Activated naive CD8-positive, alpha-beta T cell (primary cell): Measurements from ENCODE around the gene EHHADH.
"Not testable (repeated sequence)": the region's sequence is repeated elsewhere in the genome, so short reads cannot be mapped to it uniquely, and the experiment has no call there.

ENCODE experiments used
- H3K27ac Mint-ChIP-seq: one replicate; pipeline ENCODE4 v1.8.0; 2021; ENCODE audit warnings: mixed read lengths
- H3K27me3 Mint-ChIP-seq: one replicate; pipeline ENCODE4 v1.8.0; 2021; ENCODE audit warnings: mixed read lengths
- H3K36me3 Mint-ChIP-seq: one replicate; pipeline ENCODE4 v1.8.0; 2021; ENCODE audit warnings: mixed read lengths
- H3K4me1 Mint-ChIP-seq: one replicate; pipeline ENCODE4 v1.8.0; 2021; ENCODE audit warnings: low read depth, mixed read lengths
- H3K4me3 Mint-ChIP-seq: one replicate; pipeline ENCODE4 v1.8.0; 2021; ENCODE audit warnings: mild to moderate bottlenecking, mixed read lengths
- H3K9me3 Mint-ChIP-seq: one replicate; pipeline ENCODE4 v1.8.0; 2021; ENCODE audit warnings: low read depth, mixed read lengths

The EHHADH gene

DNA sequence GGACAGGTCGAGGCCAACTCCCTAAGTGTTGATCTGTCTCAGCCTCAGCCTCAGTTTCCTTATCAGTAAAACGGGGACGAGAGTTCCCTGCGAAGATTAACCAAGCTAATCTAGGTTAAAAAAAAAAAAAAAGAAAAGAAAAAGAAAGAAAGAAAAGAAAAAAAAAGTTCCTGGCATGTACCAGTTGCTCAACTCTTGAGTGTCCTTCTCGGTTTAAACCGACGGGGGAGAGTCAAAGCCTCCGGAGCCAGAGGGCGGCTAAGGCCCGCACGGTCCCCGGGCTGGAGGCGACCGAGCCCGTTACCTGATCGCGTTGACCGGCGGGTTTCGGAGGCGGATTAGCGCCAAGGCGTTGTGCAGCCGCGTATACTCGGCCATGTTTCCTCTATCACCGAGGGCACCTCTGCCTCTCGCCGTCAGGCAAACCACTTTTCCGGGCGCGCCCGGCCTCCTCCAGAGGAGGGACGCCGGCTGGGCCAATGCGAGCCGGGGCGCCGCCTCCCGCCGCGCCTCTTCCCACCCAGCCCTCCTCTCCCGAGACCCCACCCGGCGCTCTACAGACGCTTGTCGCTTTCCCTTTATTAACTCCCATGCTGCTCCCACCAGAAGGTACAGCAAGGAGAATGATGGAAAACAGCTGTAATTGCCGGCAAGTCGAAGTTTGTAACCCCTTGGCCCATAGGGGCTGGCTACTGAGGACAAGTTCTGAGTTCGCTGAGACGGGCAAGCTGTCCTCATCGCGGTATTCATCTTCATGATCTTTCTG is at the start of gene EHHADH:
Gene EHHADH (minus strand): TSS at position 405 of the 766 bp plus-strand sequence. CDS start 27 bp downstream, at position 378.
- Mint-ChIP-seq H3K27ac (peak within 1 kb of the TSS; percentile 50), H3K9me3 (peaks cover 8% of the 10 kb centered on the region), H3K4me3 (peak within 1 kb of the TSS; percentile 88), H3K4me1 (peaks cover 6% of the 10 kb centered on the region), H3K27me3 (no peaks in the 10 kb centered on the region), H3K36me3 (peaks cover 6% of the 10 kb centered on the region)

DNA sequence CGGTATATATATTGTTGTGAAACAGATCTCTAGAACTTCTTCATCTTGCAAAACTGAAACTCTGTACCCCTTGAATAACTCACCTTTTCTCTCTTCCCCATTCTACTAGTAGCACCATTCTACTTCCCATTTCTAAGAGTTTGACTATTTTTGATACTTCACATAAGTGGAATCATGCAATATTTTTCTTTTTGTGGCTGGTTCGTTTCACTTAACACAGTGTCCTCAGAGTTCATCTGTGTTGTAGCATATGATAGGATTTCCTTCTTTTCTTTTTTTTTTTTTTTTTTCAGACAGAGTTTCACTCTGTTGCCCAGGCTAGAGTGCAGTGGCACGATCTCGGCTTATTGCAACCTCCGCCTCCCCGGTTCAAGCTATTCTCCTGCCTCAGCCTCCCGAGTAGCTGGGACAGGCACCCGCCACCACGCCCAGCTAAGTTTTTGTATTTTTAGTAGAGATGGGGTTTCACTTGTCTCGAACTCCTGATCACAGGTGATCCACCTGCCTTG is 46.1 kb upstream of the EHHADH start:
- not testable (repeated sequence) for H3K4me3 Mint-ChIP-seq, H3K4me1 Mint-ChIP-seq, H3K27me3 Mint-ChIP-seq, H3K9me3 Mint-ChIP-seq, H3K27ac Mint-ChIP-seq, H3K36me3 Mint-ChIP-seq

DNA sequence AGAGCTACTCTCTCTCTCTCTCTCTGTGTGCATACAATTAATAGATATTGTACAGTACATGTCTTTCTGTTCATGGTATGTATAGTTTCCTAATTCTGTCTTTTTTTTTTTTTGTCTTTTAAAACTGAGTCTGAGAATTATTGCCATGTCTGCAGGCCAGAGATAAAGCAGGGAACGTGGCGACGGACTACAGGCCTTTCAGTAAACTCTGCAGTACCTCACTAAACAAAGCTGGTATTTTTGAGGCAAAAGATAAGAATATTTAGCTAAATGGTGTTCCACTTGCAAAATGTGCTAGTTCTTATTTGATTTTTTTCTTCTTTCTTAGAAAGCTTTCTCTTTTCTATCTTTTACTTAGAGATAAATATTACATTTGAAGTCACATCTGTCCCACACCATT is 44.0 kb upstream of the EHHADH start:
- H3K4me3 Mint-ChIP-seq, result no peak overlapping the region
- H3K9me3 Mint-ChIP-seq, result no peaks in the 10 kb centered on the region
- H3K4me1 Mint-ChIP-seq, result no peaks in the 10 kb centered on the region
- no peak overlapping the region for H3K27ac Mint-ChIP-seq
- H3K36me3 Mint-ChIP-seq, result peaks cover 2% of the 10 kb centered on the region
- H3K27me3 Mint-ChIP-seq, result no peaks in the 10 kb centered on the region

DNA sequence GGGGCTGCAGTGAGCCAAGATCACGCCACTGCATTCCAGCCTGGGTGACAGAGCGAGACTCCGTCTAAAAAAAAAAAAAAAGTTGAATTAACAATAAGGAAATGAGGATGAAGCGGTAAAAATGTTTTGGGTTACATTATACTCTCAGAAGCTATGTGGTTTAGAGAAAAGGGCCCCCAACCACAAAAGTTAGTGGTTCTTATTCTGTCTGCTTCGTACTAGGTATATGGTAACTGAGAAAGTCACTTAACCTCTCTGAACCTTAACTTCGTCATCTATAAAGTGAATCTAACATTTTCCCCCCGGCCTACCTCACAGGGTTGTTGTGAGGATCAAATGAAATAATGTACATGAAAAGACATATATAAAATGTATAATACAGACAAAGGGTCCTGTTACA is 38.4 kb upstream of the EHHADH start:
- no peaks in the 10 kb centered on the region for H3K4me1 Mint-ChIP-seq
- peaks cover 2% of the 10 kb centered on the region for H3K36me3 Mint-ChIP-seq
- no peak overlapping the region for H3K27ac Mint-ChIP-seq
- no peak overlapping the region for H3K4me3 Mint-ChIP-seq
- H3K27me3 Mint-ChIP-seq, result no peaks in the 10 kb centered on the region
- H3K9me3 Mint-ChIP-seq, result no peaks in the 10 kb centered on the region

DNA sequence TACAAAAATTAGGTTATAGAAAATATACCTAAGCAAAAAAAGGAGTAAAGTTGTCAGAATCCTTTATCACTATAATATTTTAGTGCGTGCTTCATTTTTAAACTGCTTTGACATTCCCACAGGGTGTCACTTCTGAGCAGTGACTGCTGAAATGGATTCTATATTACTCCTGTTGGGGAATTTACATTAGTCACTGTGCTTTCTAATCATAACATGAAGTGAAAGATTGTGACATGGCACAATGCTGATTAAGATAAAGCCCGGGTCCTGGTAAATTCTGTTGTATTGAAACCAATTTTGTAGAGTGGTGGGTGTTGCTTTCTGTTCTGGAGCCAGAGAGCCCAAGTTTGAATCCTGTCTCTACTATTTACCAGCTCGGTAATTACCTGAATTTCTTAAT is 36.4 kb upstream of the EHHADH start:
- H3K4me3 Mint-ChIP-seq, result no peak overlapping the region
- H3K36me3 Mint-ChIP-seq, result peaks cover 4% of the 10 kb centered on the region
- H3K4me1 Mint-ChIP-seq, result peaks cover 2% of the 10 kb centered on the region
- no peak overlapping the region for H3K27ac Mint-ChIP-seq
- H3K9me3 Mint-ChIP-seq, result no peaks in the 10 kb centered on the region
- no peaks in the 10 kb centered on the region for H3K27me3 Mint-ChIP-seq

DNA sequence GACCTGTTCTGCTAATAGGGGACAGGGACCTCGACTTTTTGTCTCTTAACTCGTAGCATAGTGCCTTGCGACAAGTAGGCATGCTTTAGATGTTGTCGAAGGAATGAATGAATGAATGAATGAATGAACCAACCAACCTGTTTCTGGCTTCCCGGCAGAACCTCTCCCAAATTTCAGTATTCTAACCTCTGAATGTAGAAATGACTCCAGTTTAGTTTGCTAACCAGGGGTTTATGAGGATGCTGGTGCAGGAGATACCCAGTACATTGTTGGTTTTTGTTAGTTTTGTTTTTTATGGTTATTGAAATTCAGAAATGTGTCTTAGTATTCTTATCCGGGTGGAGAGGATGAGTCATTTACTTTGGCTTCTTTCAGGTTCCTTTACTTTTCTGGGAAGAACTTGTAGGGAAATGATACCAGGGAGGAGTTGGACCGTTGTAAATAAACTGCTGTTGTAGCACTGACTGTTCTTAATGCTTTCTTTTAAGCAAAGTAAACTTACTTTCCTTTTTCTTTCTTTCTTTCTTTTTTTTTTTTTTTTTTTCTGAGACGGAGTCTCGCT is 29.6 kb upstream of the EHHADH start:
- H3K27me3 Mint-ChIP-seq, result peaks cover 12% of the 10 kb centered on the region
- H3K36me3 Mint-ChIP-seq, result peaks cover 4% of the 10 kb centered on the region
- H3K4me1 Mint-ChIP-seq, result peaks cover 29% of the 10 kb centered on the region
- peak overlapping the region; percentile 91 for H3K4me3 Mint-ChIP-seq
- H3K9me3 Mint-ChIP-seq, result no peaks in the 10 kb centered on the region
- peak overlapping the region; percentile 85 for H3K27ac Mint-ChIP-seq

DNA sequence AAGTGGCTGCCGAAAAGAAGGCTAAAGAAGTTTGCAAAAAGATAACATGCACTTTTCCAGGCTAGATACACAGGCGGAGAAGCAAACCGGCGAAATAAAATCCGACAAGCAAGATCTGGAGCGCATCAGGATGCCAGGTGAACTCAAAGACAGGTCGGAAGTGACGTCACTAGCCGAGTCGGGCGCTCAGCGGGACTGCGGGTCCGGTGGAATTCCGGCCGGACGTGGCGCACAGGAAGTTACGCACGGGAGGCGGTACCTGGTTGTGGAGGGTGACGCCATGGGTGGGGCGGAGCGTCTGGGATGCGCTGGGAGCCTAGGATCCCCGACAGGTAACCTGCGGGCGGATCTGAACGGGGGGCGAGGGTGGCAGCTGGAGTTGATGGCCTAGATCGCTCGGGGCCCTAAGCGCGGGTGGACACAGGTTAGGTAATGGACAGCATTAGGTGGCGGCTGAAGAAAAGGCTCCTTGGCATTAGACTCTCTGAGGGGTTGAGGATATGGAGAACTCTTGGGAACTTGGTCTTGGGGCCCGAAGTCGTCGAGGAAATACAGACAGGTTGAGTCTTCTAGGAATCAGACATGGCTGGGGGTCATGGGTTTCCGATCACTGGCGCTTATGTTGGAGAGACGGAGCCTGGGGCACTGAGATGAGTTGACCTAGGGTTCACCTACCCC is 29.0 kb upstream of the EHHADH start:
- Mint-ChIP-seq H3K4me1 (peaks cover 29% of the 10 kb centered on the region), H3K27ac (peak overlapping the region; percentile 85), H3K9me3 (no peaks in the 10 kb centered on the region), H3K27me3 (peaks cover 13% of the 10 kb centered on the region), H3K4me3 (peak overlapping the region; percentile 91), H3K36me3 (peaks cover 4% of the 10 kb centered on the region)

DNA sequence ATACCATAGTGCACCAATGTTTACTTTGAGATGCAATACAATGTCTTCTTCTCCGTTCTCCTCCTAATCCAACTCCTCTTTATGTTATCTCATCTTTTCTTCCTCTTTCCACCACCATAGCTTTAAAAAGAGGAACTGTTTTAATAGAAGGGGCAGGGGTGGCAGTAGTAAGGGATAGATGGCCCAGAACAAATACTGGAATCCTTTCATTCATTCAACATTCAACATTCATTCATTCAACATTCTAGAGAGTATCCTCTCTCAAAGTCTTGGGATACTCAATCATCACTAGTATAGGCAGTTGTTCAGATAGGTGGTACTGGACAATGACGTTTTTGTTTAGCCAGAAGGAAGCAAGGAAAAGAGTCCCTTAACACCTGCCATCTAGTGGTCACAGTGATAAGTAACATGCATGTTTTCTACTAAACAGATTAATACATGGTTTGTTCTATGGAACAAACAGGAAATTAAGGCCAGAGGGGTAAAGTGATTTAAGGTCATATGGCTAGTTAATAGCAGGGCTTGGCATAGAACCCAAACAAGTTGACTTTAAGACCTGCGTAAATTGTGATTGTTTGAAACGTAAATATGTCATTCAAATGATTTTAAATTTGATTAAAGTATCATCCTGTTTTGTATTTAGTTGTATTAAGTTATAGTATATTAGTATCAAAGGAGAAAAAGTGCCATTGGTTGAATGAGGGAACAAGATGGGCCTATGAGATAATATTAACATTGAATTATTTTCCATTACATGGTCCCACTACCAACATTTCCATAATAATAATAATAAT is 26.9 kb upstream of the EHHADH start:
- Mint-ChIP-seq H3K4me3 (no peak overlapping the region), H3K9me3 (no peaks in the 10 kb centered on the region), H3K27me3 (peaks cover 26% of the 10 kb centered on the region)

DNA sequence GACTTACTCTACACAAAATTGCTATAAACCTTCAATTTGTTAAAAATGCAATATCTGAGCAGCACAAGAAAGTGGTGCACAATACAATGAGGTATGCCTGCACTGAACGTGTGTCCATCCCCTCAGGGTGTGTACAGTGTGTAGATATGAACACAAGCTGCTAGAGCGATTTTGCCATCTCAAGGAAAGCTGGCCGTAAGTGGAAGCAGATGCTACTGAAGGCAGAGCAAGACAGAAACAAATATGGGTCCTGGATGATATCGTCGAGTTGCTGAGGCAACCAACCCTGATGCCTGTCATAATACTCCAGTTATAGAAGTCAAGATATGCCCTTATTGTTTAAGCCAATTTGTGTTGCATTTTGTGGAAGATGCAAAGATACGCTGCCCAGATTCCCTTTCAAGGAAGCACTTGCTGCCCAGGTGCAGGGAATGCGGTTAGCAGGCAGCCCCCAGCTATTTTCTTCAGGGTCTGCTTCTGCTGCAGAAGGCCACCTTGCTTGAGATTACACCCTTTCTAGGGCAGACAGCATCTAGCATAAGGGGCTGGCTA is 25.8 kb upstream of the EHHADH start:
- H3K4me1 Mint-ChIP-seq, result peaks cover 24% of the 10 kb centered on the region
- H3K36me3 Mint-ChIP-seq, result peaks cover 8% of the 10 kb centered on the region
- no peak overlapping the region for H3K27ac Mint-ChIP-seq
- H3K4me3 Mint-ChIP-seq, result no peak overlapping the region
- H3K27me3 Mint-ChIP-seq, result peaks cover 29% of the 10 kb centered on the region
- no peaks in the 10 kb centered on the region for H3K9me3 Mint-ChIP-seq

More for the DNA sequence above, 26.9 kb upstream of the EHHADH start:
- no peak overlapping the region for H3K27ac Mint-ChIP-seq
- peaks cover 29% of the 10 kb centered on the region for H3K4me1 Mint-ChIP-seq
- H3K36me3 Mint-ChIP-seq, result peaks cover 8% of the 10 kb centered on the region

DNA sequence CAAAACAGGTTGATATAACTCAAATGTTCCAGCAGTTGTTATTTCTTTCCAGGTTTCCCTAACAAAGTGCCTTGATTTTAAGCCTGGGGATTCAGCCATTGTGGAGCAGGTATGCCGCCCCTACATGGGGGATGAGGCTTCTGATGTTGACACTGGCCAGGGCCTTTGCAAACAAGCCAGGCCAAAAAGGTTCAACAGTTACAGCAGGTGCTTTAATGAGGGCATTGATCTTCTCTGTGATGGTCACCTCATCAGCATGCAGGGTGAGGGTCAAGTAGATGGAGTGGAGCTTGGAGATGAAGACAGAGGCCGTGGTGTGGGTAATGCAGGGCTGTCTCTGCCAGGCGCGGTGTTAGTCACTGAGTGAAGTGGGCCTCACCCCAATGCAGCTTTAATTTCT is 22.6 kb upstream of the EHHADH start:
- peaks cover 4% of the 10 kb centered on the region for H3K4me1 Mint-ChIP-seq

DNA sequence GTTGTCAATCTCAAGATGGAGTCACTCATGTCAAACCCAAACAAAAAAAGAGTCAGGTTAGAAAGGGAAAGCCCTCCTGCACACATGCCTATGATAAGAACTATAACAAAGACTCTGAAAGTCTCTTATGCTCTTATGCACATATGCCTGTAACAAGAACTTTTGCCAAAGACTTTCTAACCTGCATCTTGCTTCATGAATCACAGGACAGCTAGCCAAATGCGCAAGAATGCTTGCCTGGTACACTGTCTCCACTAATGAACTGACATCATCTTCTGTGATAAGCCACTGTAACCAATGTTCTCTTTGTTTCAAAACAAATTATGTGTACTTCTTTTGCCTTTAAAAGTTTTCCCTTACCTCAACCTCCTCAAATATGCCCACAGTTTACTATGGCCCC is 18.2 kb upstream of the EHHADH start:
- Mint-ChIP-seq H3K27me3 (peaks cover 46% of the 10 kb centered on the region), H3K4me1 (no peaks in the 10 kb centered on the region), H3K36me3 (peaks cover 3% of the 10 kb centered on the region), H3K9me3 (no peaks in the 10 kb centered on the region), H3K27ac (no peak overlapping the region), H3K4me3 (no peak overlapping the region)

More for the DNA sequence above, 22.6 kb upstream of the EHHADH start:
- no peaks in the 10 kb centered on the region for H3K9me3 Mint-ChIP-seq
- peaks cover 44% of the 10 kb centered on the region for H3K27me3 Mint-ChIP-seq
- no peak overlapping the region for H3K4me3 Mint-ChIP-seq
- H3K36me3 Mint-ChIP-seq, result peaks cover 8% of the 10 kb centered on the region
- no peak overlapping the region for H3K27ac Mint-ChIP-seq

DNA sequence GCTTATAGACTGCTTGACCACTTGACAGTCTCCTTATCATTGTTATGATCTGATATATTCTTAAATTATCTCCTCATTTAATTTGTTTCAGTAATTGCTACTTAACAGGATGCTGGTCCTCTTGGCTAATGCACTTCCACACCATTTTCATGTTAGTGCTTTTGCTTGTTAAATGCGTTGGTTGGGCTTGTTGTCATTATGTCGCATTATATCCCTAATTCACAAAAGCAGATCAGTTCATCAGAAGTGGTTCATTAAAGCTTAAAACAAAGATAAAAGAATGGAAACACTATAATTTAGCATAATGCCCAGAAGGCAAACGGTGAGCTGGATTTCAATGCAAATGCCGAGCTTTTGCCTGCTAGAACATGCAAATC is 17.1 kb upstream of the EHHADH start:
- peaks cover 38% of the 10 kb centered on the region for H3K27me3 Mint-ChIP-seq
- H3K36me3 Mint-ChIP-seq, result no peaks in the 10 kb centered on the region
- H3K27ac Mint-ChIP-seq, result no peak overlapping the region

DNA sequence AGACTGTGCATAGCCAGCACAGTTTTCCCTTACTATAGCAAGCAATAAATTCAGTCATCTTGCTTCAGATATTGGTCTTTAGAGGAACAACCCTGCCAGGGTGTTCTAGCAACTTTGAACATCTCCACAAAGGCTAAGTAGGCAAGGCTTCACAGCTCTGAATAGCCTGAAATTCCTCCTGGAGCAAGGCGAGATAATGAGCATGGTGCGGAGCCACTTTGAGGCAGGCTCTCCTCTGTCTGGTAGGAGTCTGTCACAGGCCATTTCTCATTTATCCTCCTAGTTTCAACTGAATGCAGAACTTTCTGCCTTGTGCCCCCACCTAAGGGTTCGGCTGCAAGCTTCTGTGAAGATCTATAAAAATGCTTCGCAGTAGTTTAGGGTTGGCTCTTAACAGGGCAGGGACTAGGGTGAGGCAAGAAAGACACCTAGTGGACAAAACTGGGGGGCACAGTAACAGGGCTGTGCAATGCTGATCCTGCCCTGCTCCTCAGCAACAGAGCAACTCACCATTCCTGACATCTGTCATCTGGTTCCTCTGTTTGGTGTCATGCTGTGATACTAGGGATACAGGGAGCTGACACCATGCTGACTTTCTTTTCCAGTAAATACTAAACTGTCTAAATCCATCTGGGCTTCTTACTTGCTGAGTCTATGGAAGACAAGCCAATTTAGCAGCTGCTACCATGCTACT is 16.6 kb upstream of the EHHADH start:
- H3K27me3 Mint-ChIP-seq, result peaks cover 38% of the 10 kb centered on the region
- H3K36me3 Mint-ChIP-seq, result no peaks in the 10 kb centered on the region
- no peaks in the 10 kb centered on the region for H3K9me3 Mint-ChIP-seq

More for the DNA sequence above, 17.1 kb upstream of the EHHADH start:
- Mint-ChIP-seq H3K9me3 (no peaks in the 10 kb centered on the region), H3K4me1 (no peaks in the 10 kb centered on the region), H3K4me3 (no peak overlapping the region)

More for the DNA sequence above, 16.6 kb upstream of the EHHADH start:
- H3K4me1 Mint-ChIP-seq, result no peaks in the 10 kb centered on the region
- H3K4me3 Mint-ChIP-seq, result no peak overlapping the region
- H3K27ac Mint-ChIP-seq, result no peak overlapping the region
